HepG2 (cell line): ENCODE results near the gene MED12L. TPM values are rescaled to one million over a fixed set of nuclear protein-coding genes. Genes with fewer than 3 reads are reported as not detected.
A peak's percentile ranks its signal among the peaks of the same experiment; 100 is the strongest.

Experiments
- AGO2 ChIP-seq: fragments of 200-400 bp; formaldehyde crosslinking; optimal IDR thresholded peaks from 2 replicates; pipeline ENCODE3; 2017; ENCODE audit warnings: mild to moderate bottlenecking, low read depth, low read length, moderate library complexity
- DRAP1 ChIP-seq: IDR thresholded peaks from 2 replicates; pipeline ENCODE4 v1.6.1; 2016; ENCODE audit warnings: missing genetic modification reagents, missing compliant biosample characterization
- EEA1 ChIP-seq: sonication (generic); formaldehyde crosslinking; IDR thresholded peaks from 2 replicates; pipeline ENCODE4 v1.5.1; 2020; ENCODE audit warnings: mild to moderate bottlenecking, missing genetic modification reagents, borderline replicate concordance
- EHMT2 ChIP-seq: fragments of 200-600 bp; sonication (generic); IDR thresholded peaks from 2 replicates; pipeline ENCODE4 v1.7.0; 2017; ENCODE audit warnings: antibody characterized with exemption, low read depth, low read length, borderline replicate concordance
- FOXO4 ChIP-seq: sonication (generic); formaldehyde crosslinking; conservative IDR thresholded peaks from 2 replicates; pipeline ENCODE4 v1.8.1; 2023; ENCODE audit warnings: missing genetic modification reagents
- KAT8 ChIP-seq: IDR thresholded peaks from 2 replicates; pipeline ENCODE4 v1.6.1; 2016; ENCODE audit warnings: missing genetic modification reagents, missing compliant biosample characterization
- MEF2D ChIP-seq: sonication (generic); formaldehyde crosslinking; IDR thresholded peaks from 2 replicates; pipeline ENCODE4 v1.5.1; 2020; ENCODE audit warnings: mild to moderate bottlenecking, missing genetic modification reagents
- MTA3 ChIP-seq: sonication (generic); formaldehyde crosslinking; IDR thresholded peaks from 2 replicates; pipeline ENCODE4 v1.4.0; 2020; ENCODE audit warnings: missing genetic modification reagents
- NFIB ChIP-seq: sonication (generic); formaldehyde crosslinking; IDR thresholded peaks from 2 replicates; pipeline ENCODE4 v1.9.0; 2021; ENCODE audit warnings: missing genetic modification reagents, mild to moderate bottlenecking, borderline replicate concordance
- RFXANK ChIP-seq: IDR thresholded peaks from 2 replicates; pipeline ENCODE4 v1.6.1; 2016
- SETDB1 ChIP-seq: sonication (generic); formaldehyde crosslinking; IDR thresholded peaks from 2 replicates; pipeline ENCODE4 v1.5.1; 2020; ENCODE audit warnings: missing genetic modification reagents, mild to moderate bottlenecking, borderline replicate concordance
- THAP8 ChIP-seq: sonication (generic); formaldehyde crosslinking; IDR thresholded peaks from 2 replicates; pipeline ENCODE4 v1.5.1; 2020; ENCODE audit warnings: missing genetic modification reagents, mild to moderate bottlenecking, borderline replicate concordance
- UBTF ChIP-seq: sonication (generic); formaldehyde crosslinking; IDR thresholded peaks from 2 replicates; pipeline ENCODE4 v1.4.0; 2020; ENCODE audit warnings: mild to moderate bottlenecking, missing genetic modification reagents
- ZBTB33 ChIP-seq: sonication (generic); formaldehyde crosslinking; IDR thresholded peaks from 2 replicates; pipeline ENCODE4 v1.4.0; 2020; ENCODE audit warnings: missing genetic modification reagents
- ZMAT3 ChIP-seq: sonication (generic); formaldehyde crosslinking; conservative IDR thresholded peaks from 2 replicates; pipeline ENCODE4 v1.7.0; 2021; ENCODE audit warnings: missing genetic modification reagents
- ZMYM2 ChIP-seq: sonication (generic); formaldehyde crosslinking; IDR thresholded peaks from 2 replicates; pipeline ENCODE4 v1.8.0; 2022; ENCODE audit warnings: mild to moderate bottlenecking, missing genetic modification reagents
- ZNF264 ChIP-seq: sonication (generic); formaldehyde crosslinking; IDR thresholded peaks from 2 replicates; pipeline ENCODE4 v1.4.0; 2020; ENCODE audit warnings: missing genetic modification reagents
- ZNF33A ChIP-seq: sonication (generic); formaldehyde crosslinking; IDR thresholded peaks from 2 replicates; pipeline ENCODE4 v1.5.1; 2020; ENCODE audit warnings: missing genetic modification reagents, mild to moderate bottlenecking, moderate library complexity, borderline replicate concordance
- ZNF546 ChIP-seq: sonication (generic); formaldehyde crosslinking; conservative IDR thresholded peaks from 2 replicates; pipeline ENCODE4 v1.8.1; 2023; ENCODE audit warnings: mild to moderate bottlenecking, missing genetic modification reagents
- ZNF615 ChIP-seq: sonication (generic); formaldehyde crosslinking; IDR thresholded peaks from 2 replicates; pipeline ENCODE4 v1.5.0; 2020; ENCODE audit warnings: mild to moderate bottlenecking, missing genetic modification reagents, borderline replicate concordance
- ZNF619 ChIP-seq: sonication (generic); formaldehyde crosslinking; IDR thresholded peaks from 2 replicates; pipeline ENCODE4 v1.4.0; 2020; ENCODE audit warnings: mild to moderate bottlenecking, missing genetic modification reagents
- ZNF644 ChIP-seq: IDR thresholded peaks from 2 replicates; pipeline ENCODE4 v1.6.1; 2016; ENCODE audit warnings: low read depth
- ZNF703 ChIP-seq: sonication (generic); formaldehyde crosslinking; IDR thresholded peaks from 2 replicates; pipeline ENCODE4 v1.5.1; 2020; ENCODE audit warnings: missing genetic modification reagents, mild to moderate bottlenecking, moderate library complexity, borderline replicate concordance
- ZNF792 ChIP-seq: IDR thresholded peaks from 2 replicates; pipeline ENCODE4 v1.6.1; 2016
- ZSCAN25 ChIP-seq: sonication (generic); formaldehyde crosslinking; IDR thresholded peaks from 2 replicates; pipeline ENCODE4 v1.8.0; 2022; ENCODE audit warnings: mild to moderate bottlenecking, missing genetic modification reagents
- polyA plus RNA-seq, 8 experiments: library from polyadenylated mRNA; depleted of rRNA in 3 of 8; stranded (reverse) in 7 of 8; unstranded in 1 of 8; fragments of >200 nt; fragmentation: Illumina TruSeq in 4 of 8; extraction: Trizol in 4 of 8; gene quantifications; 2 replicates each; pipeline versions ENCODE4 v1.2.1 to v1.2.3, GENCODE V29; 2011 to 2016; ENCODE audit warnings: low read depth in 4 of 8, missing spikeins in 1 of 8, mixed read lengths in 1 of 8; ENCODE audit not compliant: insufficient read depth in 1 of 8
- total RNA-seq, 5 experiments: library from RNA; depleted of rRNA; stranded (reverse); fragments of >200 nt; fragmentation: Illumina TruSeq; extraction: Trizol; gene quantifications; 2 replicates each; pipeline ENCODE4 v1.2.3, GENCODE V29; 2016; ENCODE audit warnings: low read depth in 1 of 5

Gene MED12L
- total and polyA plus RNA-seq, 2 of the 13 experiments (the other 11 are each of a cell fraction or from before 2014, with no cell fraction given) = 0.07 to 0.64 TPM

GRCh38 chr3:151085227-151085888 lies at the start of gene MED12L (continued):
- no peak for TF ChIP-seq SETDB1 (CRISPR knock-in tag)
- TF ChIP-seq ZNF619 = 0 out of 2 replicates have a peak, but pooled peaks have one; percentile 48
- TF ChIP-seq RFXANK = no peak
- no peak for TF ChIP-seq ZMAT3 (CRISPR knock-in tag)
- TF ChIP-seq MTA3 (CRISPR knock-in tag) = no peak
- no peak for TF ChIP-seq ZNF644
- no peak for TF ChIP-seq MEF2D (CRISPR knock-in tag)
- no peak for TF ChIP-seq ZMYM2 (CRISPR knock-in tag)
- no peak for TF ChIP-seq ZNF264 (CRISPR knock-in tag)
- peak; percentile 79 for TF ChIP-seq UBTF
- TF ChIP-seq ZBTB33 (CRISPR knock-in tag) = no peak
- TF ChIP-seq EEA1 (CRISPR knock-in tag) = no peak
- TF ChIP-seq ZSCAN25 (CRISPR knock-in tag) = no peak
- TF ChIP-seq THAP8 (CRISPR knock-in tag) = no peak
- no peak for TF ChIP-seq FOXO4 (CRISPR knock-in tag)
- TF ChIP-seq EHMT2 = no peak
- no peak for TF ChIP-seq NFIB (CRISPR knock-in tag)
- TF ChIP-seq KAT8 (CRISPR knock-in tag) = peak; percentile 58; the same call in 1 of the 2 replicates
- TF ChIP-seq AGO2 = no peak
- TF ChIP-seq ZNF703 = no peak
- TF ChIP-seq DRAP1 (CRISPR knock-in tag) = no peak
- no peak for TF ChIP-seq ZNF792
- TF ChIP-seq ZNF546 (CRISPR knock-in tag) = 0 out of 2 replicates have a peak, but pooled peaks have one; percentile 40
- TF ChIP-seq ZNF33A (CRISPR knock-in tag) = no peak
- TF ChIP-seq ZNF615 (CRISPR knock-in tag) = no peak
